HepG2 (cell line): ENCODE results near the gene COL9A2. TPM values are rescaled to one million over a fixed set of nuclear protein-coding genes. Genes with fewer than 3 reads are reported as not detected.

Source experiments
- ARNT ChIP-seq: fragments of 450-650 bp; IDR thresholded peaks from 2 replicates; pipeline ENCODE4 v1.6.1; 2017
- CEBPB ChIP-seq: IDR thresholded peaks from 2 replicates; pipeline ENCODE4 v1.6.1; 2011; ENCODE audit warnings: low read depth, low read length, improper control_type of control experiment, borderline replicate concordance
- CENPX ChIP-seq: sonication (generic); formaldehyde crosslinking; IDR thresholded peaks from 2 replicates; pipeline ENCODE4 v1.9.0; 2021; ENCODE audit warnings: mild to moderate bottlenecking, missing genetic modification reagents, moderate library complexity
- ERF ChIP-seq: IDR thresholded peaks from 2 replicates; pipeline ENCODE4 v1.6.1; 2018; ENCODE audit warnings: missing biosample characterization, missing genetic modification reagents
- FOSL2 ChIP-seq: sonication (generic); formaldehyde crosslinking; IDR thresholded peaks from 2 replicates; pipeline ENCODE4 v1.4.0; 2020; ENCODE audit warnings: missing genetic modification reagents
- FOXP1 ChIP-seq, 2 experiments: fragments of 450-650 bp in 1 of 2; IDR thresholded peaks; 2 replicates each; pipeline ENCODE4 v1.6.1; 2017 to 2018; ENCODE audit warnings: antibody characterized with exemption in 1 of 2
- FOXP4 ChIP-seq: sonication (generic); formaldehyde crosslinking; IDR thresholded peaks from 2 replicates; pipeline ENCODE4 v1.4.0; 2020; ENCODE audit warnings: missing genetic modification reagents
- HIVEP1 ChIP-seq: sonication (generic); formaldehyde crosslinking; IDR thresholded peaks from 2 replicates; pipeline ENCODE4 v1.4.0; 2020; ENCODE audit warnings: mild to moderate bottlenecking, missing genetic modification reagents
- KAT8 ChIP-seq: IDR thresholded peaks from 2 replicates; pipeline ENCODE4 v1.6.1; 2016; ENCODE audit warnings: missing genetic modification reagents, missing compliant biosample characterization
- MAF1 ChIP-seq: sonication (generic); formaldehyde crosslinking; IDR thresholded peaks from 2 replicates; pipeline ENCODE4 v1.5.0; 2020; ENCODE audit warnings: missing genetic modification reagents, borderline replicate concordance
- MEIS2 ChIP-seq: sonication (generic); formaldehyde crosslinking; IDR thresholded peaks from 2 replicates; pipeline ENCODE4 v1.9.0; 2021; ENCODE audit warnings: mild to moderate bottlenecking, missing genetic modification reagents
- MXD4 ChIP-seq: IDR thresholded peaks from 2 replicates; pipeline ENCODE4 v1.6.1; 2016; ENCODE audit warnings: mild to moderate bottlenecking, missing biosample characterization, missing genetic modification reagents
- SMC3 ChIP-seq: IDR thresholded peaks from 2 replicates; pipeline ENCODE4 v1.6.1; 2011; ENCODE audit warnings: low read length, improper control_type of control experiment
- SNAPC2 ChIP-seq: sonication (generic); formaldehyde crosslinking; IDR thresholded peaks from 2 replicates; pipeline ENCODE4 v1.8.1; 2022; ENCODE audit warnings: mild to moderate bottlenecking, missing genetic modification reagents
- SNRNP70 ChIP-seq: fragments of 200-400 bp; formaldehyde crosslinking; IDR thresholded peaks from 2 replicates; pipeline ENCODE4 v1.6.1; 2017; ENCODE audit warnings: mild to moderate bottlenecking, low read depth, low read length, moderate library complexity
- THAP8 ChIP-seq: sonication (generic); formaldehyde crosslinking; IDR thresholded peaks from 2 replicates; pipeline ENCODE4 v1.5.1; 2020; ENCODE audit warnings: missing genetic modification reagents, mild to moderate bottlenecking, borderline replicate concordance
- TIGD3 ChIP-seq: sonication (generic); formaldehyde crosslinking; IDR thresholded peaks from 2 replicates; pipeline ENCODE4 v1.5.1; 2020; ENCODE audit warnings: mild to moderate bottlenecking, missing genetic modification reagents, borderline replicate concordance
- ZBTB25 ChIP-seq: IDR thresholded peaks from 2 replicates; pipeline ENCODE4 v1.6.1; 2018; ENCODE audit warnings: missing genetic modification reagents
- ZNF431 ChIP-seq: sonication (generic); formaldehyde crosslinking; IDR thresholded peaks from 2 replicates; pipeline ENCODE4 v1.9.0; 2022; ENCODE audit warnings: missing genetic modification reagents, low read depth, mild to moderate bottlenecking, borderline replicate concordance
- ZNF549 ChIP-seq: sonication (generic); formaldehyde crosslinking; IDR thresholded peaks from 2 replicates; pipeline ENCODE4 v1.5.0; 2020; ENCODE audit warnings: missing genetic modification reagents
- ZNF562 ChIP-seq: sonication (generic); formaldehyde crosslinking; IDR thresholded peaks from 2 replicates; pipeline ENCODE4 v1.8.0; 2022; ENCODE audit warnings: missing genetic modification reagents, borderline replicate concordance
- ZNF780A ChIP-seq: sonication (generic); formaldehyde crosslinking; IDR thresholded peaks from 2 replicates; pipeline ENCODE4 v1.8.0; 2022; ENCODE audit warnings: mild to moderate bottlenecking, missing genetic modification reagents, moderate library complexity
- ZNF788 ChIP-seq: sonication (generic); formaldehyde crosslinking; IDR thresholded peaks from 2 replicates; pipeline ENCODE4 v1.5.0; 2020; ENCODE audit warnings: mild to moderate bottlenecking, missing genetic modification reagents, borderline replicate concordance
- ZZZ3 ChIP-seq: sonication (generic); formaldehyde crosslinking; IDR thresholded peaks from 2 replicates; pipeline ENCODE4 v1.4.0; 2020; ENCODE audit warnings: missing genetic modification reagents, mild to moderate bottlenecking, borderline replicate concordance
- polyA plus RNA-seq, 8 experiments: library from polyadenylated mRNA; depleted of rRNA in 3 of 8; stranded (reverse) in 7 of 8; unstranded in 1 of 8; fragments of >200 nt; fragmentation: Illumina TruSeq in 4 of 8; extraction: Trizol in 4 of 8; gene quantifications; 2 replicates each; pipeline versions ENCODE4 v1.2.1 to v1.2.3, GENCODE V29; 2011 to 2016; ENCODE audit warnings: low read depth in 4 of 8, missing spikeins in 1 of 8, mixed read lengths in 1 of 8; ENCODE audit not compliant: insufficient read depth in 1 of 8
- total RNA-seq, 5 experiments: library from RNA; depleted of rRNA; stranded (reverse); fragments of >200 nt; fragmentation: Illumina TruSeq; extraction: Trizol; gene quantifications; 2 replicates each; pipeline ENCODE4 v1.2.3, GENCODE V29; 2016; ENCODE audit warnings: low read depth in 1 of 5
- TF ChIP-seq, protein P1 (sequence below): sonication (generic); formaldehyde crosslinking; conservative IDR thresholded peaks from 2 replicates; pipeline ENCODE4 v1.4.0; 2020; ENCODE audit warnings: missing genetic modification reagents

Gene COL9A2
- total and polyA plus RNA-seq, 2 of the 13 experiments (the other 11 are each of a cell fraction or from before 2014, with no cell fraction given): 20.2 to 26.9 TPM

- no peak for TF ChIP-seq ZZZ3 (CRISPR knock-in tag)
- TF ChIP-seq SMC3: no peak
- TF ChIP-seq ARNT: no peak
- TF ChIP-seq MXD4 (CRISPR knock-in tag): no peak
- no peak for TF ChIP-seq ZBTB25 (CRISPR knock-in tag)
- TF ChIP-seq MEIS2: no peak
- TF ChIP-seq ZNF549 (CRISPR knock-in tag): no peak
- TF ChIP-seq MAF1: no peak
- TF ChIP-seq FOXP1 (IDR thresholded peaks at IDR 0.05): no peak
- TF ChIP-seq FOXP1 (CRISPR knock-in tag; IDR thresholded peaks at IDR 0.05): peak; percentile 16; the same call in 1 of the 2 replicates
- TF ChIP-seq KAT8 (CRISPR knock-in tag): 0 out of 2 replicates have a peak, but pooled peaks have one; percentile 12
- TF ChIP-seq FOSL2: peak; percentile 90
- TF ChIP-seq CEBPB: no peak
- TF ChIP-seq SNRNP70: no peak
- 0 out of 2 replicates have a peak, but pooled peaks have one; percentile 14 for TF ChIP-seq FOXP4 (CRISPR knock-in tag)
- no peak for TF ChIP-seq CENPX
- TF ChIP-seq, protein P1, sequence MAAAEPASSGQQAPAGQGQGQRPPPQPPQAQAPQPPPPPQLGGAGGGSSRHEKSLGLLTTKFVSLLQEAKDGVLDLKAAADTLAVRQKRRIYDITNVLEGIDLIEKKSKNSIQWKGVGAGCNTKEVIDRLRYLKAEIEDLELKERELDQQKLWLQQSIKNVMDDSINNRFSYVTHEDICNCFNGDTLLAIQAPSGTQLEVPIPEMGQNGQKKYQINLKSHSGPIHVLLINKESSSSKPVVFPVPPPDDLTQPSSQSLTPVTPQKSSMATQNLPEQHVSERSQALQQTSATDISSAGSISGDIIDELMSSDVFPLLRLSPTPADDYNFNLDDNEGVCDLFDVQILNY: no peak
- TF ChIP-seq THAP8 (CRISPR knock-in tag): no peak
- TF ChIP-seq HIVEP1 (CRISPR knock-in tag): no peak
- no peak for TF ChIP-seq ZNF431 (CRISPR knock-in tag)
- TF ChIP-seq ERF (CRISPR knock-in tag): no peak
- no peak for TF ChIP-seq ZNF780A
- no peak for TF ChIP-seq ZNF562 (CRISPR knock-in tag)
- TF ChIP-seq ZNF788 (CRISPR knock-in tag): no peak
- no peak for TF ChIP-seq SNAPC2 (CRISPR knock-in tag)
- no peak for TF ChIP-seq TIGD3 (CRISPR knock-in tag)
These were observed 3.6 kb downstream of the COL9A2 start (continued) for GRCh38 chr1:40313329-40313957.
